ENCODE data around the gene C1orf210.

DNA sequence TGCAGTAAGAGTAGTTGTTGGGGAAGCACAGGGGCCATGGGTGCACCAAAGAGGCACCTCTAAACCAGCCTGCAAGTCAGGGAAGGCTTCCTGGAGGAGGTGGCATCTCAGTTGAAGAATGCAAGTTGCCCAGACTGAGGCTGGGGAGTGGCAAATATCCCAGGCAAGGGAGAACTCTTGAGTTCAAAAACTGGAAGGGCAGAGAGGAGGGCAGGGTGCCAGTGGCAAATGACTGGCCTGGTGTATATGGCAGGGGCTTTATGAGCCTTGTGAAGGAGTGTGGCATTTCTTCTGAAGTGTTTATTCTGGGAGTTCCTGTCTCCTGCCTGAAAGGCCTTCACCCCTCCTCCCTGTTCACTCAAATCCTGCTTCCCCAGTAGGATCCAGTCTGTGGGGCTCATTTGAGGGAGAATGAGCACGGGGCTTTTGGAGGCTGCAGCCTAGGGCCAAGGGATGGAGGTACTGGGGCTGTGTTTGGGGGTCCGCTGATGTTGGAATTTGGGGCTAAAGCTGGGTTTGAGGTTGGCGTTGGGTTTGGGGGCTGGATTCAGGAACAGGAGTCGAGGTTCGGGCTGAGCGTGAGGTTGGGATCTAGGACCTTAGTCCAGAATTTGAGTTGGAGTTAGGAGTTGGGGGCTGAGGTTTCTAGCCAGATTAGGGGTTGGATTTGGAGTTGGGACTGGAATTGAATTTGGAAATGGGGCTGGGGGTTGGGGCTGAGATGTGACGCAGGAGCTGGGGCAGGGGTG is 15.6 kb downstream of the C1orf210 start, which contains the start of gene TMEM125:
- TF ChIP-seq YY1 (IDR thresholded peaks at IDR 0.05; ENCODE audit: insufficient read depth, insufficient read length) (no peak), ZNF274 (IDR thresholded peaks at IDR 0.05; ENCODE audit: low read depth, low read length) (no peak)

Data from NT2/D1 (cell line).